CD14-positive monocyte (primary cell): ENCODE results near the gene ACAA1. TPM values are rescaled to one million over a fixed set of nuclear protein-coding genes. Genes with fewer than 3 reads are reported as not detected.

Experiments used
- DNase-seq, 3 donors: peaks; one replicate each; pipeline ENCODE4 v3.0.0-alpha.2; 2011 to 2022
- H2AFZ ChIP-seq: 2 replicates; pipeline ENCODE4 v1.6.0; 2012; ENCODE audit warnings: mild to moderate bottlenecking, low read depth, low read length, inconsistent platforms; ENCODE audit not compliant: insufficient read depth, poor library complexity, severe bottlenecking
- H3K27ac ChIP-seq, 2 donors: 1 replicate in 1 of 2; 2 replicates in 1 of 2; pipeline ENCODE4 v1.5.1; 2012 to 2013; ENCODE audit warnings: low read length in 2 of 2, control low read depth in 1 of 2, inconsistent platforms in 1 of 2, low read depth in 1 of 2, mild to moderate bottlenecking in 1 of 2
- H3K27me3 ChIP-seq, 2 donors: one replicate each; pipeline versions ENCODE4 v1.6.0 to v1.6.1; 2011 to 2013; ENCODE audit warnings: low read length in 2 of 2; ENCODE audit not compliant: control insufficient read depth in 2 of 2, insufficient read depth in 2 of 2
- H3K36me3 ChIP-seq, 2 donors: replicated peaks in 1 of 2; 1 replicate in 1 of 2; 2 replicates in 1 of 2; pipeline versions ENCODE4 v1.5.1 to v1.6.1; 2012 to 2013; ENCODE audit warnings: low read length in 2 of 2, control low read depth in 1 of 2, inconsistent platforms in 1 of 2, mild to moderate bottlenecking in 1 of 2; ENCODE audit not compliant: insufficient read depth in 2 of 2, control insufficient read depth in 1 of 2
- H3K4me1 ChIP-seq, 2 donors: 1 replicate in 1 of 2; 2 replicates in 1 of 2; pipeline versions ENCODE4 v1.5.1 to v1.6.1; 2012 to 2013; ENCODE audit warnings: low read length in 2 of 2, control low read depth in 1 of 2, inconsistent platforms in 1 of 2, mild to moderate bottlenecking in 1 of 2, moderate library complexity in 1 of 2; ENCODE audit not compliant: insufficient read depth in 2 of 2, control insufficient read depth in 1 of 2
- H3K4me2 ChIP-seq: replicated peaks from 2 replicates; pipeline ENCODE3; 2012; ENCODE audit warnings: low read length, moderate library complexity, mild to moderate bottlenecking; ENCODE audit not compliant: poor library complexity, severe bottlenecking; ENCODE audit errors: extremely low read depth
- H3K4me3 ChIP-seq, 3 experiments: fragments of 200-600 bp in 1 of 3; sonication (generic) in 1 of 3; replicated peaks in 1 of 3; 1 replicate in 2 of 3; 2 replicates in 1 of 3; pipeline ENCODE4 v1.5.1; 2011 to 2013; ENCODE audit warnings: low read length in 3 of 3, mild to moderate bottlenecking in 3 of 3, control low read depth in 2 of 3, low read depth in 2 of 3, inconsistent platforms in 1 of 3, moderate library complexity in 1 of 3
- H3K79me2 ChIP-seq: 2 replicates; pipeline ENCODE4 v1.6.0; 2012; ENCODE audit warnings: mild to moderate bottlenecking, control low read depth, inconsistent platforms, low read length, moderate library complexity; ENCODE audit not compliant: insufficient read depth
- H3K9ac ChIP-seq: 2 replicates; pipeline ENCODE4 v1.6.0; 2017; ENCODE audit warnings: low read length, mild to moderate bottlenecking; ENCODE audit not compliant: insufficient read depth, poor library complexity, severe bottlenecking
- H3K9me3 ChIP-seq, 2 donors: replicated peaks in 1 of 2; 1 replicate in 1 of 2; 2 replicates in 1 of 2; pipeline versions ENCODE4 v1.5.1 to v1.6.1; 2012 to 2013; ENCODE audit warnings: low read length in 2 of 2, control low read depth in 1 of 2; ENCODE audit not compliant: control insufficient read depth in 1 of 2, insufficient read depth in 1 of 2
- H4K20me1 ChIP-seq: 2 replicates; pipeline ENCODE4 v1.6.0; 2012; ENCODE audit warnings: mild to moderate bottlenecking, low read length, control low read depth, moderate library complexity; ENCODE audit not compliant: insufficient read depth
- H3K27ac Mint-ChIP-seq, 7 donors: one replicate each; pipeline ENCODE4 v1.8.0; 2020; ENCODE audit warnings: mild to moderate bottlenecking in 7 of 7, mixed read lengths in 7 of 7, moderate library complexity in 6 of 7, inconsistent platforms in 2 of 7
- H3K27me3 Mint-ChIP-seq, 3 donors: one replicate each; pipeline ENCODE4 v1.8.0; 2021 to 2022; ENCODE audit warnings: low read depth in 3 of 3, mild to moderate bottlenecking in 3 of 3, mixed read lengths in 3 of 3, moderate library complexity in 3 of 3, inconsistent platforms in 1 of 3
- H3K36me3 Mint-ChIP-seq, 2 donors: one replicate each; pipeline ENCODE4 v1.8.0; 2020; ENCODE audit warnings: mixed read lengths in 2 of 2, inconsistent platforms in 1 of 2, mild to moderate bottlenecking in 1 of 2
- H3K4me1 Mint-ChIP-seq: one replicate; pipeline ENCODE4 v1.8.0; 2020; ENCODE audit warnings: mild to moderate bottlenecking, mixed read lengths
- H3K4me3 Mint-ChIP-seq, 2 donors: one replicate each; pipeline ENCODE4 v1.8.0; 2020; ENCODE audit warnings: mild to moderate bottlenecking in 2 of 2, mixed read lengths in 2 of 2, moderate library complexity in 1 of 2
- H3K9me3 Mint-ChIP-seq, 7 donors: one replicate each; pipeline ENCODE4 v1.8.0; 2020 to 2022; ENCODE audit warnings: mixed read lengths in 7 of 7, mild to moderate bottlenecking in 6 of 7, moderate library complexity in 6 of 7, inconsistent platforms in 2 of 7
- WGBS: methylation state at CpG from one replicate; pipeline ENCODE4 v1.1.5; 2013; ENCODE audit warnings: missing lambda C conversion rate; ENCODE audit not compliant: insufficient coverage; 5-methylcytosine and 5-hydroxymethylcytosine counted together
- intact Hi-C, 2 donors: fragments of 100-400 bp; cut with micrococcal nuclease; formaldehyde crosslinking; loops; one replicate each; pipeline versions ENCODE4 v1.15.0 to v1.15.1; 2023
- polyA plus RNA-seq, 3 donors: library from polyadenylated mRNA; depleted of rRNA in 1 of 3; unstranded in 2 of 3; stranded (reverse) in 1 of 3; fragments of 300-500 nt in 2 of 3; fragments of >200 nt in 1 of 3; fragmentation: Illumina TruSeq in 2 of 3; gene quantifications; 1 replicate in 2 of 3; 2 replicates in 1 of 3; pipeline ENCODE4 v1.2.3, GENCODE V29; 2012 to 2021
- TF ChIP-seq, protein P1 (sequence below): fragments of 200-600 bp; IDR thresholded peaks from one replicate; pipeline ENCODE4 v1.8.0; 2022; ENCODE audit warnings: antibody characterized with exemption, mild to moderate bottlenecking

ACAA1 gene
- polyA plus RNA-seq, 3 donors = 123 to 268 (median 133) TPM

DNA sequence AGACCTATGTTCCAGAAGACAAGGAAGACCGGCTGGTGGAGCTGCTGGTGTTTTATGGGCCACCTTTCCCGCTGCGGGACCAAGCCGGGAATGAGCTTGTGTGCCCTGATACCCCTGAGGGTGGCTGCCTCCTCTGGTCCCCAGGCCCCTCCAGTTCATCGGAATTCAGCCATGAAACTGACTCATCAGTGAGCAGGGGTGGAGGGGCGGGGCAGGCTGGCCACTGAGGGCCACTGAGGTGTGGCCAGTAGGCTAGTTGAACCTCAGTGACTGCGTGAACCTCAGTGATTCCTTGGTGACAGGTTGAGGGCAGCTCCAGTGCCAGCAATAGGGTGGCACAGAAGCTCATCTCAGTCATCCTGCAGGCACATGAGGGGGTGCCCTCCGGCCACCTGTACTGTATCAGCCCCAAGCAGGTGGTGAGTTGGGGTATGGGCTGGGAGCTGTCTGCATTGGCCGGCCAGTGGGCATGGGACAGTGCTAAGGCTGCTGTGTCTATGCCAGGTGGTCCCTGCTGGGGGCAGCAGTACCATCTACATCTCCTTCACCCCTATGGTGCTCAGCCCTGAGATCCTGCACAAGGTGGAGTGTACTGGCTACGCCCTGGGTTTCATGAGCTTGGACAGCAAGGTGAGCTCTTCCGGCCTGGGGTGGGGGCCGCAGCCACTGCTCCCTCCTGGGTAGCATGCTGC is 20.3 kb downstream of the ACAA1 start:
- Mint-ChIP-seq H3K36me3 (peaks cover 32 to 39% of the 10 kb centered on the region in 2 donors), H3K4me3 (no peak overlapping the region), H3K4me1 (peaks cover 14% of the 10 kb centered on the region), H3K9me3 (no peaks in the 10 kb centered on the region), H3K27me3 (peaks cover 3 to 10% (median 6%) of the 10 kb centered on the region in 3 donors), H3K27ac (no peak overlapping the region)
- WGBS = 98% methylated on average over 11 of the region's 12 CpGs
- intact Hi-C loops = loop anchor here (5.0 to 10.0 kb wide), 3 partner anchors 142 to 361 kb away; no protein-coding TSS in a partner anchor
- no peaks in the 10 kb centered on the region for H3K27me3 ChIP-seq
- H3K36me3 ChIP-seq = peaks cover 20 to 36% of the 10 kb centered on the region in 2 donors
- peaks cover 48% of the 10 kb centered on the region for H4K20me1 ChIP-seq
- H3K4me1 ChIP-seq = peaks cover under 1 to 7% of the 10 kb centered on the region in 2 donors
- no peak overlapping the region for H3K4me2 ChIP-seq
- H3K4me3 ChIP-seq = no peak overlapping the region
- no peak for DNase-seq
- no peak overlapping the region for H3K27ac ChIP-seq
- no peak overlapping the region for H3K9ac ChIP-seq
- H3K9me3 ChIP-seq = no peaks in the 10 kb centered on the region
- H2AFZ ChIP-seq = no peak overlapping the region
- H3K79me2 ChIP-seq = no peaks in the 10 kb centered on the region
- TF ChIP-seq, protein P1, sequence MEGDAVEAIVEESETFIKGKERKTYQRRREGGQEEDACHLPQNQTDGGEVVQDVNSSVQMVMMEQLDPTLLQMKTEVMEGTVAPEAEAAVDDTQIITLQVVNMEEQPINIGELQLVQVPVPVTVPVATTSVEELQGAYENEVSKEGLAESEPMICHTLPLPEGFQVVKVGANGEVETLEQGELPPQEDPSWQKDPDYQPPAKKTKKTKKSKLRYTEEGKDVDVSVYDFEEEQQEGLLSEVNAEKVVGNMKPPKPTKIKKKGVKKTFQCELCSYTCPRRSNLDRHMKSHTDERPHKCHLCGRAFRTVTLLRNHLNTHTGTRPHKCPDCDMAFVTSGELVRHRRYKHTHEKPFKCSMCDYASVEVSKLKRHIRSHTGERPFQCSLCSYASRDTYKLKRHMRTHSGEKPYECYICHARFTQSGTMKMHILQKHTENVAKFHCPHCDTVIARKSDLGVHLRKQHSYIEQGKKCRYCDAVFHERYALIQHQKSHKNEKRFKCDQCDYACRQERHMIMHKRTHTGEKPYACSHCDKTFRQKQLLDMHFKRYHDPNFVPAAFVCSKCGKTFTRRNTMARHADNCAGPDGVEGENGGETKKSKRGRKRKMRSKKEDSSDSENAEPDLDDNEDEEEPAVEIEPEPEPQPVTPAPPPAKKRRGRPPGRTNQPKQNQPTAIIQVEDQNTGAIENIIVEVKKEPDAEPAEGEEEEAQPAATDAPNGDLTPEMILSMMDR = no peak

DNA sequence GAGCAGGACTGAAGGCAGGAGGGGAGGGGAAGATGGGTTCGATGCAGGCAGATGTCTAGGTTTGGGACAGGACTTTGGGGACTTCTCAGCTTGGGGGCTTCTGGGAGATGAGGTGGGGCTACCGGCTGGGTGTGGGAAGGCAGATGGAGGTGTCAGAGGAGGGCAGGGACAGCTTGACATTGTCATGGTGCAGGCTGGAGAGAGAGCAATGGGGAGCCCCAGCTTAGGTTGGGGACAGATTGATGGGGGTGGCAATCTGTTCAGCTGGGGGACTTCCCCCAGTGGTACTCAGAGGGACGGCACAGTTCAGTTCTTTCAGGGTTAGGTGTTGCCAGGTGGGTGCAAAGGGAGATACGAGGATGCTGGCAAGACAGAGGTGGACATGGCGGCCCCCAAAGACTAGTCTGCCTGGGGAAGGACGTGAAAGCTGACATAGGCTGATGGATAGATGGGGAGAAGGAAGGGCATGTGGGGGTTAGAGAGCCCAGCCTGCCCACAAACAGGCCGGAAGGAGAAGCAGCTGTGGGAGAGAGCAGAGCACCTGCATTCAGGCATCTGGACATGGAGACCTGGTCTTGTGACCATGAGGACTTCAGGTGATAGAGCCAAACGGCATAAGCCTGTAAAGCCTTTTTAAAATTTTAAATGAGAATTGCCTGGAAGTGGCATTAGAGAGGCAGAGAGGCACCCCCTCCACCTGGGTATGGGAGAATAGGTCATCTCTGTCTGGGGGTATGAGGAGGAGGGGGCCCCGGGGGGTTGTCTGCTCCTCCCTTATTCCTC is 21.1 kb downstream of the ACAA1 start:
- Histone ChIP-seq H3K4me3 (no peak overlapping the region), H3K4me2 (no peak overlapping the region), H3K4me1 (peaks cover 3 to 12% of the 10 kb centered on the region in 2 donors), H2AFZ (no peak overlapping the region), H3K9ac (no peak overlapping the region), H3K27ac (no peak overlapping the region), H3K36me3 (peaks cover 12 to 28% of the 10 kb centered on the region in 2 donors), H4K20me1 (peaks cover 40% of the 10 kb centered on the region), H3K27me3 (no peaks in the 10 kb centered on the region), H3K9me3 (no peaks in the 10 kb centered on the region), H3K79me2 (no peaks in the 10 kb centered on the region)
- peaks cover 19% of the 10 kb centered on the region for H3K4me1 Mint-ChIP-seq
- intact Hi-C loops = loop anchor here (5.0 to 10.0 kb wide), 3 partner anchors 141 to 361 kb away; no protein-coding TSS in a partner anchor
- WGBS = 61% methylated on average over 7 of the region's 9 CpGs
- H3K4me3 Mint-ChIP-seq = no peak overlapping the region
- no peak for DNase-seq
- no peaks in the 10 kb centered on the region for H3K9me3 Mint-ChIP-seq
- TF ChIP-seq, protein P1 = no peak
- H3K27me3 Mint-ChIP-seq = peaks cover 3 to 10% (median 6%) of the 10 kb centered on the region in 3 donors
- peaks cover 27 to 31% of the 10 kb centered on the region in 2 donors for H3K36me3 Mint-ChIP-seq
- peak overlapping the region in 4 of 7 donors; percentile 16 to 64 (median 44) for H3K27ac Mint-ChIP-seq
